ENCODE data around the gene LRP1.

- TF ChIP-seq CTCF (IDR thresholded peaks at IDR 0.05; ENCODE audit: poor library complexity) (no peak), EZH2 (IDR thresholded peaks at IDR 0.05; ENCODE audit: borderline replicate concordance) (no peak)
Measured at GRCh38 chr12:57230381-57231155, 102.3 kb downstream of the LRP1 start.
